Retinal pigment epithelial cell (primary cell): ENCODE measurements around the gene DLK2.

Experiments
- DNase-seq: peaks from one replicate; pipeline ENCODE4 v3.0.0-alpha.2; 2010; ENCODE audit warnings: low read depth
- H3K4me3 ChIP-seq: 2 replicates; pipeline ENCODE4 v1.5.1; 2011; ENCODE audit warnings: mild to moderate bottlenecking, low read length, control low read depth, moderate library complexity
- CTCF ChIP-seq: conservative IDR thresholded peaks from 2 replicates; pipeline ENCODE4 v1.5.1; 2011; ENCODE audit warnings: low read depth, low read length, control low read depth, inconsistent platforms

Gene DLK2

GRCh38 chr6:43434943-43435342 lies 20.4 kb downstream of the DLK2 start:
- no peak for TF ChIP-seq CTCF
- no peak overlapping the region for H3K4me3 ChIP-seq

GRCh38 chr6:43434001-43434840 lies 21.1 kb downstream of the DLK2 start:
- no peak overlapping the region for H3K4me3 ChIP-seq

More at GRCh38 chr6:43434943-43435342, 20.4 kb downstream of the DLK2 start:
- no peak for DNase-seq

GRCh38 chr6:43433148-43433547 lies 22.2 kb downstream of the DLK2 start:
- H3K4me3 ChIP-seq = no peak overlapping the region
- no peak for DNase-seq
- no peak for TF ChIP-seq CTCF

More at GRCh38 chr6:43434001-43434840, 21.1 kb downstream of the DLK2 start:
- TF ChIP-seq CTCF = no peak
- no peak for DNase-seq

DNA sequence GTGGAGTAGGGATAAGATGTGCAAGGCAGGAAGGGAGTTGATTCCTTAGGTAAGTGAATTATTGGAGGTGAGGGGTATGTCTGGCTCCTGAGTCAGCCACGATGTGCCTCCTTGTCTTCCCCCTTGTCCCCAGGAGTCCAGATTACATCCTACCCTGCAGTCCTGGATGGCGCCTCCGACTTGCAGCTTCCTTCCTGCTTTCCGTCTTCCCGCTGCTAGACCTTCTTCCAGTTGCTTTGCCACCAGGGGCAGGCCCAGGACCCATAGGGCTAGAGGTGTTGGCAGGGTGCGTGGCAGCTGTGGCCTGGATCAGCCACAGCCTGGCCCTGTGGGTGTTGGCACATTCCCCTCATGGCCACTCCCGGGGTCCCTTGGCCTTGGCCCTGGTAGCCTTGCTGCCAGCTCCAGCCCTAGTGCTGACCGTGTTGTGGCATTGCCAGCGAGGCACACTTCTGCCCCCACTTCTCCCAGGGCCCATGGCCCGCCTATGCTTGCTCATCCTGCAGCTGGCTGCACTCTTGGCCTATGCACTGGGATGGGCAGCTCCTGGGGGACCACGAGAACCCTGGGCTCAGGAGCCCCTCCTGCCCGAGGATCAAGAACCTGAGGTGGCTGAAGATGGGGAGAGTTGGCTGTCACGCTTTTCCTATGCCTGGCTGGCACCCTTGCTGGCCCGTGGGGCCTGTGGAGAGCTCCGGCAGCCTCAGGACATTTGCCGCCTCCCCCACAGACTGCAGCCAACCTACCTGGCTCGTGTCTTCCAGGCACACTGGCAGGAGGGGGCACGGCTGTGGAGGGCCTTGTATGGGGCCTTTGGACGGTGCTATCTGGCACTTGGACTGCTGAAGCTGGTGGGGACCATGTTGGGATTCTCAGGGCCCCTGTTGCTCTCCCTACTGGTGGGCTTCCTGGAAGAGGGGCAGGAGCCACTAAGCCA lies 23.1 kb downstream of the DLK2 start:
- no peak for DNase-seq
- H3K4me3 ChIP-seq = no peak overlapping the region
- no peak for TF ChIP-seq CTCF

- DNase-seq = no peak
- H3K4me3 ChIP-seq = peak overlapping the region; percentile 92
- TF ChIP-seq CTCF = no peak
These were observed 26.5 kb downstream of the DLK2 start for GRCh38 chr6:43428874-43429273.

GRCh38 chr6:43428112-43428570 lies 27.2 kb downstream of the DLK2 start:
- DNase-seq = peak; percentile 9
- H3K4me3 ChIP-seq = peak overlapping the region; percentile 92
- TF ChIP-seq CTCF = no peak
